Karpas-422 (cell line): ENCODE data around the gene SMPX. TPM values are rescaled to one million over a fixed set of nuclear protein-coding genes. Genes with fewer than 3 reads are reported as not detected.

Experiments
- DNase-seq: peaks from one replicate; pipeline ENCODE4 v3.0.0-alpha.2; 2015
- H2AFZ ChIP-seq: fragments of 200-600 bp; sonication (generic); 2 replicates; pipeline ENCODE4 v1.6.1; 2014; ENCODE audit warnings: antibody characterized with exemption, low read length, mixed read lengths
- H3K27ac ChIP-seq: fragments of 200-600 bp; sonication (generic); 2 replicates; pipeline ENCODE4 v1.5.1; 2014; ENCODE audit warnings: mild to moderate bottlenecking, low read length, moderate library complexity
- H3K27me3 ChIP-seq: fragments of 200-600 bp; sonication (generic); 2 replicates; pipeline ENCODE4 v1.6.1; 2014; ENCODE audit warnings: low read length, mixed read lengths
- H3K36me3 ChIP-seq: fragments of 200-600 bp; sonication (generic); 2 replicates; pipeline ENCODE4 v1.6.1; 2014; ENCODE audit warnings: low read length, mixed read lengths; ENCODE audit not compliant: insufficient read depth
- H3K4me1 ChIP-seq: fragments of 200-600 bp; sonication (generic); 2 replicates; pipeline ENCODE4 v1.6.1; 2014; ENCODE audit warnings: mild to moderate bottlenecking, low read length, mixed read lengths
- H3K4me2 ChIP-seq: fragments of 200-600 bp; sonication (generic); 2 replicates; pipeline ENCODE4 v1.6.1; 2014; ENCODE audit warnings: low read length, low read depth, mild to moderate bottlenecking; ENCODE audit not compliant: poor library complexity, severe bottlenecking
- H3K4me3 ChIP-seq: fragments of 200-600 bp; sonication (generic); 2 replicates; pipeline ENCODE4 v1.5.1; 2014; ENCODE audit warnings: mild to moderate bottlenecking, antibody characterized with exemption, low read length, mixed read lengths
- H3K79me2 ChIP-seq: fragments of 200-600 bp; sonication (generic); 2 replicates; pipeline ENCODE4 v1.6.1; 2014; ENCODE audit warnings: mild to moderate bottlenecking, low read length, mixed read lengths
- H3K9ac ChIP-seq: fragments of 200-600 bp; sonication (generic); 2 replicates; pipeline ENCODE4 v1.6.0; 2014; ENCODE audit warnings: low read length
- H3K9me2 ChIP-seq: fragments of 200-600 bp; sonication (generic), shearing (Covaris generic); replicated peaks from 2 replicates; pipeline ENCODE4 v1.6.0; 2014; ENCODE audit warnings: mild to moderate bottlenecking, low read length, moderate library complexity; ENCODE audit not compliant: insufficient read depth
- H3K9me3 ChIP-seq: fragments of 300-700, 200-600 bp; sonication (generic); 2 replicates; pipeline ENCODE4 v1.6.1; 2014; ENCODE audit warnings: low read length, mixed read lengths
- H4K20me1 ChIP-seq: fragments of 200-600 bp; sonication (generic); 2 replicates; pipeline ENCODE4 v1.6.1; 2014; ENCODE audit warnings: mild to moderate bottlenecking, antibody characterized with exemption, low read length, low read depth; ENCODE audit not compliant: insufficient read depth
- total RNA-seq: library from RNA; depleted of rRNA; stranded (reverse); fragments of >200 nt; shearing (Covaris generic); gene quantifications from 2 replicates; pipeline ENCODE4 v1.2.3, GENCODE V29; 2014; ENCODE audit warnings: low replicate concordance

SMPX gene
- total RNA-seq, 1 experiment from 2014 or later = not detected

- no peak overlapping the region for H2AFZ ChIP-seq
Observed at GRCh38 chrX:21741364-21741763, 16.6 kb downstream of the SMPX start.

DNA sequence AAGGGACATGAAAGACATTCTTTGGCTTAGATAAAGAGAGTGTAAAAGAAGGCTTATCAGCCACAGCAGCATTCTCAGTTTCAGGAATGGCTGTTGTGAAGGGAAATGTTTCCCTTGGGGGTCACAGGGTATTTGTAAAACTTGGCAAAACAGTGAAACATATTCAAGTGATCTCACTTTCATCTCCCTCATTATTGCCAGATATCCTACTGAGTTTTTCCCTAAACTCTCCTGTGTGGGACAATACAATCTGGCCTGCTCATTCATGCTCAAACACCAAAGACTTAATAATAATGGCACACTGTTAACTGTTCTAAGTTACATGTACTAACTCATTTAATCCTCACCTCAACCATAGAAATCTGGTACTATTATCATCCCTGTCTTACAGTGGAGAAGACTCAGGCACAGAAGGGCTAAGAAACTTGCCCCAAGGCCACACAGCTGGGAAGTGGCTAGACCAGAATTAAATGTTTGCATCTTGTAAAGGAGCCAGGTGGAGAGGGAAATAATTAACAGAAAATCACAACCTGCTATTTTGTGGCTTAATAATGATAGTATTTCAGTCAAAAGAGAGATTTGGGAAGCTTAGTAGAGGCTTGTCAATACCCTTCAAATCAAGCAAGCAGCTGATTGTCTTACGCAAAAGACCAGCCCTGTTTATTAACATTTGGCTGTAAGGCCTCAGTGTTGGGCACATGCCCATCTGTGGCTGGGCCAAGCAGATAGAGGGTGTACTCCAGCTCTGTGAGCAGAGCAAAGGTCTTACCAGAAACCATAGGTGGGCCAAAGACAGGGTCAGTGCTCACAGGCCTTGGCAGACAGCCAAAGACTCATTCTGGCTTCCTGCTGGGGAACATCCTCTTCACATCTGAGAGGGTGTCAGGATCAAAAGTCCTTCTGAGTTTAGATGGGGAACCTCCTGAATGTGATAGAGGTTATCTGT, 17.3 kb downstream of the SMPX start:
- Histone ChIP-seq H3K36me3 (no peaks in the 10 kb centered on the region), H3K27me3 (no peaks in the 10 kb centered on the region), H3K4me1 (no peaks in the 10 kb centered on the region), H3K4me3 (no peak overlapping the region), H3K9ac (no peak overlapping the region), H3K9me2 (no peaks in the 10 kb centered on the region), H3K27ac (no peak overlapping the region), H3K4me2 (no peak overlapping the region), H3K79me2 (no peaks in the 10 kb centered on the region), H3K9me3 (no peaks in the 10 kb centered on the region), H2AFZ (no peak overlapping the region), H4K20me1 (no peaks in the 10 kb centered on the region)
- DNase-seq = no peak

More at GRCh38 chrX:21741364-21741763, 16.6 kb downstream of the SMPX start:
- H3K9ac ChIP-seq = no peak overlapping the region
- H3K9me3 ChIP-seq = no peaks in the 10 kb centered on the region
- no peak overlapping the region for H3K27ac ChIP-seq
- H3K4me1 ChIP-seq = no peaks in the 10 kb centered on the region
- no peaks in the 10 kb centered on the region for H3K27me3 ChIP-seq
- no peak for DNase-seq
- no peak overlapping the region for H3K4me3 ChIP-seq
- H3K9me2 ChIP-seq = no peaks in the 10 kb centered on the region
- no peaks in the 10 kb centered on the region for H3K79me2 ChIP-seq
- no peak overlapping the region for H3K4me2 ChIP-seq
- H4K20me1 ChIP-seq = no peaks in the 10 kb centered on the region
- H3K36me3 ChIP-seq = no peaks in the 10 kb centered on the region

GRCh38 chrX:21738950-21739287, 19.0 kb downstream of the SMPX start:
- Histone ChIP-seq H3K79me2 (no peaks in the 10 kb centered on the region), H3K4me2 (no peak overlapping the region), H3K9me2 (no peaks in the 10 kb centered on the region), H3K4me3 (no peak overlapping the region), H4K20me1 (no peaks in the 10 kb centered on the region), H3K27ac (no peak overlapping the region), H3K27me3 (no peaks in the 10 kb centered on the region), H3K9me3 (no peaks in the 10 kb centered on the region), H2AFZ (no peak overlapping the region), H3K4me1 (no peaks in the 10 kb centered on the region), H3K36me3 (no peaks in the 10 kb centered on the region), H3K9ac (no peak overlapping the region)
- DNase-seq = no peak

GRCh38 chrX:21738210-21738949, 19.5 kb downstream of the SMPX start:
- no peaks in the 10 kb centered on the region for H3K36me3 ChIP-seq
- no peaks in the 10 kb centered on the region for H3K9me2 ChIP-seq
- no peaks in the 10 kb centered on the region for H4K20me1 ChIP-seq
- DNase-seq = no peak
- H2AFZ ChIP-seq = no peak overlapping the region
- H3K27me3 ChIP-seq = no peaks in the 10 kb centered on the region
- H3K79me2 ChIP-seq = no peaks in the 10 kb centered on the region
- H3K27ac ChIP-seq = no peak overlapping the region
- no peak overlapping the region for H3K4me2 ChIP-seq
- no peaks in the 10 kb centered on the region for H3K9me3 ChIP-seq
- H3K4me1 ChIP-seq = no peaks in the 10 kb centered on the region
- no peak overlapping the region for H3K4me3 ChIP-seq
- no peak overlapping the region for H3K9ac ChIP-seq

- Histone ChIP-seq H3K27ac (no peak overlapping the region), H3K36me3 (no peaks in the 10 kb centered on the region), H3K4me2 (no peak overlapping the region), H2AFZ (no peak overlapping the region), H3K27me3 (no peaks in the 10 kb centered on the region), H4K20me1 (no peaks in the 10 kb centered on the region), H3K79me2 (no peaks in the 10 kb centered on the region), H3K9ac (no peak overlapping the region), H3K4me1 (no peaks in the 10 kb centered on the region), H3K9me3 (no peaks in the 10 kb centered on the region), H3K4me3 (no peak overlapping the region), H3K9me2 (no peaks in the 10 kb centered on the region)
- no peak for DNase-seq
Observed at GRCh38 chrX:21735768-21736127, 22.2 kb downstream of the SMPX start.

- Histone ChIP-seq H2AFZ (no peak overlapping the region), H3K4me2 (no peak overlapping the region), H4K20me1 (no peaks in the 10 kb centered on the region), H3K79me2 (no peaks in the 10 kb centered on the region), H3K27me3 (no peaks in the 10 kb centered on the region), H3K27ac (no peak overlapping the region), H3K9ac (no peak overlapping the region), H3K4me3 (no peak overlapping the region), H3K9me2 (no peaks in the 10 kb centered on the region), H3K4me1 (no peaks in the 10 kb centered on the region), H3K36me3 (no peaks in the 10 kb centered on the region), H3K9me3 (no peaks in the 10 kb centered on the region)
- no peak for DNase-seq
Observed at GRCh38 chrX:21735038-21735767, 22.7 kb downstream of the SMPX start.

DNA sequence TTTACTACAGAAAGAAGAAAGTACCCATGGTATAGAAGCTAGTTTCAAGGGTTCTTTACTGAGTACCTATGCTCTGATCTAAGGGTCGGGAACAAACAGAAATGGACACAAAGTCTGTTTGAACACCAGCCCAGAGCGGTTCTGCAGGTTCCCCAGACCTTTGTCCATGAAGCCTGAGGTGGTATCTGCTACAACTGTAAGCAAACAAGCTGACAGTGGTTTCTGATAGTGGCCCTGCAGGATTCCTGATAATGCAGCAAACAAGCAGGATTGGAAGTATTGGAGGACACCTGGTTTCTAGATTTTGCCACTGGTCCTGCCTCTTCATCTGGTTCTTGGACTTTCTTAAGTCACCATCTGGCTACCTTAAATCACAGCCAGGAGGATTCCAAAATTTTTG, 23.7 kb downstream of the SMPX start:
- no peaks in the 10 kb centered on the region for H3K9me3 ChIP-seq
- H3K4me3 ChIP-seq = no peak overlapping the region
- no peaks in the 10 kb centered on the region for H4K20me1 ChIP-seq
- no peaks in the 10 kb centered on the region for H3K79me2 ChIP-seq
- H3K4me1 ChIP-seq = no peaks in the 10 kb centered on the region
- no peak for DNase-seq
- H3K9me2 ChIP-seq = no peaks in the 10 kb centered on the region
- H3K4me2 ChIP-seq = no peak overlapping the region
- H2AFZ ChIP-seq = no peak overlapping the region
- no peak overlapping the region for H3K27ac ChIP-seq
- no peaks in the 10 kb centered on the region for H3K27me3 ChIP-seq
- no peak overlapping the region for H3K9ac ChIP-seq
- H3K36me3 ChIP-seq = no peaks in the 10 kb centered on the region

DNA sequence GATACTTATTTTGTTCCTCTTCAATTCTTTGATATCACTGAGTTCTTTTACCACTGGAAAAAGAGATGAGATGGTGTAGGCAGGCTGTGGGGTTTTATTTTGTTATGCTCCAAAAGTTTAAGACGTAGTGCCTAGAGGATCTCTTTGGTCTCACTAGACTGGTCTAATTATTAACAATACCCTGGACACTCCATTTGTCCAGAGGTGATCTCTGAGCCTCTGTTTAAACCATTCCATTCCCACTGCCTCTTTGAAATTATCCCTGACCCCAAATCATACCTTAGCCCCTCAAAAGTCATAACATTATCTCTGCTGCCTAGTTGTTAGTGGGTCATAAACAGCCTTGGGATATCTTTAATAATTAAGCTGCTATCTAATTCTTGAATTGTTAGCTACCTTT, 24.2 kb downstream of the SMPX start:
- H3K4me2 ChIP-seq = no peak overlapping the region
- H3K4me3 ChIP-seq = no peak overlapping the region
- no peaks in the 10 kb centered on the region for H3K4me1 ChIP-seq
- H3K27ac ChIP-seq = no peak overlapping the region
- H3K9me3 ChIP-seq = no peaks in the 10 kb centered on the region
- no peak overlapping the region for H3K9ac ChIP-seq
- no peaks in the 10 kb centered on the region for H3K9me2 ChIP-seq
- H2AFZ ChIP-seq = no peak overlapping the region
- no peaks in the 10 kb centered on the region for H3K36me3 ChIP-seq
- H3K79me2 ChIP-seq = no peaks in the 10 kb centered on the region
- no peak for DNase-seq
- no peaks in the 10 kb centered on the region for H4K20me1 ChIP-seq
- H3K27me3 ChIP-seq = no peaks in the 10 kb centered on the region
